NCI-H2029 treated with DMSO at 0.1 percent for 48 hours (cell line): ENCODE data around the gene DYRK2.
A peak's percentile ranks its signal among the peaks of the same experiment; 100 is the strongest.

Source experiments
- DNase-seq: peaks from one replicate; lab custom pipeline; 2025; lab: John Stamatoyannopoulos, UW

The DYRK2 gene

GRCh38 chr12:67646775-67647174, 1.8 kb upstream of the DYRK2 start:
- no peak for DNase-seq

DNA sequence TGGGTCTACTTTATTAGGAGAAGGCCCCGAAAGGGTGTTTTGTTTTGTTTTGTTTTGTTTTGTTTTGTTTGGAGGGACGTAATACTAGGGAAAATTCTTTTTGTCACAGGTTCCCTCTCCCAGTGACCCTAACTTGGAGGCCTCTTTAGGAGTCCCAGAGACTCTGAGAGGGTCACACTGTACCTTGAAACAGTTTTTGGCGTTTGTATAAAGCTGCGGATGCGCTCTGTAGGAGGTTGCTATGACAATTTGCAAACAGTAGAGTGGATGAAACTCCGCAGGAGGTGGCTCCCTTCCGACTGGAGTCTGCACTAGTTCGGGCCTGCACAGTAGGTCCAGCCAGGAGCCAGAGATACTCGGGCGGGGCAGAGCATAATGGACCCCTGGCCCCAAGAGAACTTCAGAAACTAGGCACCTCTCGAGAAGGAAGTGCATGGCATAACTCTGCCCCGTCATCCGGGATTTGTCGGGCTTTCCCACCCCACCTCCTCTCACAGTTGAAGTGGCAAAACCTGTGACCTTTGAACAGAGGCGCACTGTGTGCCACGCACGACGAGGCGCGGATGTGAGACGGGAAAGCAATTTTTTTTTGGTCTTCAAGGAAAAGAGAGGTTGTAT, 1.3 kb upstream of the DYRK2 start:
- DNase-seq, result no peak

DNA sequence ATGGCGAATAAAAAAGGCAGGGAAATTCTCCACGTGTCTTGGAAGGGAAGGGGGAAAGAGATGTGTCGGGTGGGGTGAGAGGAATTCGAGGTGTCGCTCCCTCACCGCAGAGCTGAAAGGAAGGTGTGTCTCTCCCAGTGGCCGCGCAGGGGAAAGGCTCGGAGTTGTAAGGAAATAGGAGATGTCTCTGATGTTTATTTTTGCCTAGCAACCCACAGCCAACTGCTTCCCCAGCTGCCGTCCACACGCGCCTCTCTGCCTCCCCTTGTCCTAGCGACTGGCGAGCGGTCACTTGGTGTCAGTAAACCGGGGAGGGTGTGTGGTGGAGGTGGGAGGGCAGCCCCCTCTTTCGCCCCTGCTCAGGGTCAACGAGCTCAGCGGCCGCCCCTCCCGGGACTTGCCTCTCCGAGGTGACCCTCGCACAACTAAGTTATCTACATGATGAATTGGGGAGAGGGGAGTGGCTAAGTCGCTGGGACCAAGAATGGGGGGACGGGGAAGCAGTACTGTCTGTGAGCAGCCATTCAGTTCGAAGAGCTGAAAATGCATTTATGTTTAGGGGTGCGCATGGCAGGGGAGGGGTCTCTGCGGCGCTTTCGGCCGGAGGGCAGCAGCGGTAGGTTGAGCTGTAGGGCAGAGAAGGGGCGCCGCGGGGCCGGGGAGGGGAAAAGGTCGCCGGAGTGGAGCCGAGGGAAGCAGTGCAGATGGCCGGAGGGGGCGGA, 585 bp upstream of the DYRK2 start:
- DNase-seq, result peak; percentile 73

- no peak for DNase-seq
Observed at GRCh38 chr12:67649261-67649569, 670 bp downstream of the DYRK2 start.

GRCh38 chr12:67649570-67650387, 1.2 kb downstream of the DYRK2 start:
- no peak for DNase-seq

DNA sequence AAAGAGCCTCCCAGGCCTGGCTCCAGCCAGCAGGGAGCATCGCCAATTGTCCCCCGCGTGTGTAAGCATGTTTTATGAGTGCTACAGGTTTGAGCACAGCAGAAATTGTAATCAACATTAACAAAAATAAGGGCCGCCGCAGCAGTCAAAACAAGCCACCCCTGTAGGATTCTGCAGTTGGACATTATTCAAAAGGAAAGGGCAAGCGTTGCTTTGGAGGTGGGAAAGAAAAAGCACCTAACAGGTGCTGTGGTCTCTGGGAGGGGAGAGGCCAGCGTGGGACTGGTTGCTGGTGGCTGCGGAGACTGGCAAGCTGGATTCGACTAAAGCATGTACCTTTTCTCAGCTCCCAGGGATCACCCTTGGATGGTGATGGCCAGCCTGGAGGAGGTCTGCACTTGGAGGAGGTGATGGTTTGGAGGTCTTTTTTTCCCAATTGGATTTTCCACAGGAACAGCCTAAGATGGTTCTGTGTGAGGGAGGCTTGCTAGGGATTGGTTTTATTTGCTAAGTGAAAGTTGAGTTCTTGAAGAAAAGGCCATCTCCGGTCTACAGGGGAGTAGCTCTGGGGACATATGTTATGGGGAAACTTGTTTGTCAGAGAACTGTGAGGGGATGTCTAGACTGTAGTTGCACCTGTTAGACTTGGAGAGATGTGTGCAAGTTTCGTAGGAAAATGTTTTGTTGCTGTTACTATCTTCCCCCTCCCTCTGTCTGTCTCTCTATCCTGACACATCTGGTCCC, 2.0 kb downstream of the DYRK2 start:
- DNase-seq, result no peak

DNA sequence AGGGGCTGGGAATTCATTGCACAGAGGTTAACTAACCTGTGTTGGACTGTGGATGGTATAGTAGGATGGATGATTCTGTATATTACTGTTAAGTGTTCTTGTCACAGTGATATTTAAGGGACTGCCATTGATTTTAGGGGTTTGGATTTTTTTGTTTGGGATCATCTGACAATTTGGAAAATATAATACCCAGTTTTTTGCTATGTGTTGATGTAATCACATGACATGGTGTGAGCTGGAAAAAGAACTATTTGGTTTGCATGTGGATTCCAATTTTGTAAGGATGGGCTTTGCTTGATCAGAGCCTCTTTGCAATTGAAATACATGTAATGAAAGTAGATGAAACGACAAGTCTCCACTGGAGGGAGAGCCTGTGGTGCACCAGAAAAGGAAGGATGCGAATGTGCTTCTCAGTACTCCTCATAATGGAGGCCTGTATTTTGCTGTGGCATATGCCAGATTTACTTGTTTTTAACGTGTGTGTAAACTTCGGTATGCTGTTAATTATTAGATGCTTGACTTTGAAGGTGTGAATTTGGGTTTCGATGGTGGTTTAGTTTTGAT, 2.7 kb downstream of the DYRK2 start:
- no peak for DNase-seq

DNA sequence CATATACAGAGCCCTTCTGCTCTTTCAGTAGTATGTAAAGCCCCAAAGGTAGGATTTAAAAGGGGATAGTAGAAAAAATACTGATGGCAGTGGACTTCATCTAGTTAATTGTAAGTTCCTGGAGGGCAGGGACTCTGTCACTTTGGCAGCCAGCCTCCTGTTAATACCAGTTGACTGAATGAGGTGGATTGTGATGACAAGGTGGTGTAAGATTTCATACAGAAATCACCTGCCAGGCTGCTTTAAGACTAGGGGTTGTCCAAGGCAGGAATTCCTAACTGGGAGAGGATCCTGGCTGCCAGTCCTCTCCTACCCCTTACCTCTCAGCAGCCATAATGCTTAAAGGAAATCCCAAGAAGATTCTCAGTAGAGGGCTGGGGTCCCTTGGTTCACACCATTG, 7.3 kb downstream of the DYRK2 start:
- no peak for DNase-seq

DNA sequence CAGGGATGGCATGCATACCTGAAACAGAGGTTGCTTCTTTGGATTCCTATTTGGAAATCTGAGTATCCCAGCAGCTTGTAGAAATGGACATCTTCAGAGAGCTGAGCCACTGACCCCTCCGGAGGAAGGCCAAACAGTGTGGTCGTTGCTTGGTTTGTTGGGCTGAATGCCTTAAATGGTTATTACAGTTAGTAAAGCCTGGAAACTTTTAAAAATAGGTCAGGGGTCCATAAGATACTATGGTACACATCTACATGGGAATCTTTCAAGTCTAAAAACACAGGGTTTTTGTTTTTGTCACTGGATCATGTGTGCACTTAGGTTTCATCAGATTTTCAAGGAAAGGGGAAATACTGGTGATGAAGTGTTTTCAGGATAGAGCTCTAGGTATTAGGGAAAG, 7.7 kb downstream of the DYRK2 start:
- DNase-seq, result no peak

- DNase-seq, result no peak
Observed at GRCh38 chr12:67658486-67658885, 9.9 kb downstream of the DYRK2 start.

DNA sequence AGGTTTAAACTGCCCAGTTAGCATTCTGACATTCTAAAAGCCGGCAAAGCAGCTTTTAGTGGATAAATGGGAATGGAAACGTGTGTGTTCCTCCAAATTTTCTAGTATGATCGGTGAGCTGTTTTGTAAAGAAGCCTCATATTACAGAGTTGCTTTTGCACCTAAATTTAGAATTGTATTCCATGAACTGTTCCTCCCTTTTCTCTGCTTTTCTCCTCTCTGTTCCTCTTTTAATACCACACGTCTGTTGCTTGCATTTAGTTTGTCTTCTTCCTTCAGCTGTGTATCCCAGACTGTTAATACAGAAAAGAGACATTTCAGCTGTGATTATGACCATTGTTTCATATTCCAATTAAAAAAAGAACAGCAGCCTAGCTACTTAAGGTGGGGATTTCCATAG, 10.7 kb downstream of the DYRK2 start:
- DNase-seq, result no peak

GRCh38 chr12:67661311-67662021, 12.9 kb downstream of the DYRK2 start:
- DNase-seq, result no peak

GRCh38 chr12:67662910-67663538, 14.5 kb downstream of the DYRK2 start:
- DNase-seq, result no peak

GRCh38 chr12:67664171-67664570, 15.6 kb downstream of the DYRK2 start:
- no peak for DNase-seq

DNA sequence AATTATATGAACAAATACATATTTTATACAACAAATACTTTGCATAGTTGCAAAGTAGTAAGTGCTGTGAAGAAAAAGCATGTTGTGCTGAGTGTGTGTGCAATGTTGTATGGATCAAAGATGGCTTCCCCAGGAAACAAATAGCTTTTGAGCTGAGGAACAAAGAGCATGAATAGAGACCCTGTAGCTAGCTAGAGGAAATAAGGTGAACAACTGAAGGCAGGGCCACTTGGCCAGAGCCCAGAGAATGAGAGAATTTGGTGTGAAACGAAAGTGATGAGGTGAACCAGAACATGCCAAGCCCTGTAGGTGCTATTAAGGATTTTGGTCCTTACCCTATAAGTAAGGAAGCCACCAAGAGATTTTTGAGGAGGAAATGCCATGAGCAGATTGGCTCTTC, 17.1 kb downstream of the DYRK2 start:
- DNase-seq, result no peak

GRCh38 chr12:67666605-67667004, 18.1 kb downstream of the DYRK2 start:
- DNase-seq, result no peak

- no peak for DNase-seq
Observed at GRCh38 chr12:67667276-67668073, 18.9 kb downstream of the DYRK2 start.

GRCh38 chr12:67669217-67669933, 20.8 kb downstream of the DYRK2 start:
- no peak for DNase-seq

DNA sequence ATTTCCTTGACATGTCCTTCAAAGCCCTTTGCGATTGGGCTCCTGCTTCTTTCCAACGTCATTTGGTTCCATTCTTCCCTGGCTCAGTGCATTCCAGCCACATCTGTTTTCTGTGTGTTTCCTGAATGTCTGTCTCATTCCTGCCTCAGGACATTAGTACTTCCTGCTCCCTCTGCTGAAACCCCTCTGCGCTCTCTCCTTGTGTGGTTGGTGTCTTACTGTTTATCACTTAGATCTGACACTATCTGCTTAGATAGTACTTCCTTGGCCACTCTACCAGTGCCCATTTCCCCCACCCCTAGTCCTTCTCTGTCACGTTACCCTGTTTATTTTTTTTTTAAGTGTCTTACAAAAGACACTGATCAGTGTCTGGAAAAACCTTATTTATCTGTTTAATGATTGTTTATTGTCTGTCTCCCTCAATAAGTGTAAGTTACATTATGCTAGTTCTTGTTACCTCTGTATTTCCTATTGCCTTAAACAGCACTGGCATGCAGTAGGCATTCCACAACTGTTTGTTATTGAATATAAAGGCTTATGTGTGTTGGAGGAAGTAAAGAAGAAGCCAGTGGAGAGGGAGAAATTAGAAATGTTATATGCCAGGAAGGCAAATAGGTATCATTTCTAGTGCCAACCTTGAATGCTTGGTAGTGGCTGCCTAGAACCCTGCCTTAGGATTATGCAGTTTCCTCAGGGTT, 21.5 kb downstream of the DYRK2 start:
- DNase-seq, result no peak
